Hepatocyte (in vitro differentiated cells): Measurements from ENCODE around the gene LASP1. TPM values are rescaled to one million over a fixed set of nuclear protein-coding genes. Genes with fewer than 3 reads are reported as not detected.

Source experiments
- DNase-seq: peaks from one replicate; pipeline ENCODE4 v3.0.0-alpha.2; 2016; ENCODE audit warnings: low spot score
- H2AFZ ChIP-seq: fragments of 200-600 bp; sonication (generic); 2 replicates; pipeline ENCODE4 v1.6.0; 2016; ENCODE audit warnings: antibody characterized with exemption, mild to moderate bottlenecking
- H3K27ac ChIP-seq: fragments of 200-600 bp; sonication (generic); 2 replicates; pipeline ENCODE4 v1.5.1; 2016; ENCODE audit warnings: mild to moderate bottlenecking
- H3K27me3 ChIP-seq: fragments of 200-600 bp; sonication (generic); 2 replicates; pipeline ENCODE4 v1.6.1; 2016
- H3K36me3 ChIP-seq: fragments of 200-600 bp; sonication (generic); replicated peaks from 2 replicates; pipeline ENCODE4 v1.5.1; 2016; ENCODE audit warnings: low read depth; ENCODE audit not compliant: insufficient read depth
- H3K4me1 ChIP-seq: fragments of 200-600 bp; sonication (generic); 2 replicates; pipeline ENCODE4 v1.5.1; 2016; ENCODE audit warnings: mild to moderate bottlenecking, moderate library complexity; ENCODE audit not compliant: insufficient read depth
- H3K4me2 ChIP-seq: fragments of 200-600 bp; sonication (generic); 2 replicates; pipeline ENCODE4 v1.6.0; 2016
- H3K4me3 ChIP-seq: fragments of 200-600 bp; sonication (generic); 2 replicates; pipeline ENCODE4 v1.5.1; 2016; ENCODE audit warnings: mild to moderate bottlenecking
- H3K79me2 ChIP-seq: fragments of 200-600 bp; sonication (generic); 2 replicates; pipeline ENCODE4 v1.6.0; 2017; ENCODE audit warnings: mild to moderate bottlenecking
- H3K9me2 ChIP-seq: fragments of 200-600 bp; sonication (generic); replicated peaks from 2 replicates; pipeline ENCODE4 v1.6.0; 2017; ENCODE audit warnings: mild to moderate bottlenecking; ENCODE audit not compliant: insufficient read depth
- H3K9me3 ChIP-seq: fragments of 200-600 bp; sonication (generic); 2 replicates; pipeline ENCODE4 v1.5.1; 2016; ENCODE audit warnings: low read depth, mild to moderate bottlenecking
- H4K20me1 ChIP-seq: fragments of 200-600 bp; sonication (generic); 2 replicates; pipeline ENCODE4 v1.6.0; 2016; ENCODE audit warnings: mild to moderate bottlenecking; ENCODE audit not compliant: insufficient read depth, poor library complexity, severe bottlenecking
- CTCF ChIP-seq: fragments of 200-600 bp; sonication (generic); IDR thresholded peaks from 2 replicates; pipeline ENCODE4 v1.5.1; 2016; ENCODE audit warnings: antibody characterized with exemption, mild to moderate bottlenecking; ENCODE audit not compliant: poor library complexity
- EZH2 ChIP-seq: fragments of 200-600 bp; sonication (generic); IDR thresholded peaks from 2 replicates; pipeline ENCODE4 v1.6.1; 2016; ENCODE audit warnings: antibody characterized with exemption, mild to moderate bottlenecking, borderline replicate concordance
- EZH2phosphoT487 ChIP-seq: fragments of 200-600 bp; sonication (generic); IDR thresholded peaks from one replicate; pipeline ENCODE4 v1.6.1; 2018; ENCODE audit warnings: antibody characterized with exemption, mild to moderate bottlenecking, low read depth, moderate library complexity; ENCODE audit not compliant: unreplicated experiment, severe bottlenecking
- WGBS: methylation state at CpG from one replicate; pipeline ENCODE4 v1.1.6; 2016; ENCODE audit warnings: low lambda C conversion rate; ENCODE audit errors: missing lambda C conversion rate; 5-methylcytosine and 5-hydroxymethylcytosine counted together
- polyA plus RNA-seq: library from polyadenylated mRNA; unstranded; fragments of >200 nt; fragmentation: Nextera tagmentation; extraction: Ambion mirVana; gene quantifications from 2 replicates; pipeline ENCODE4 v1.2.1, GENCODE V29; 2016
- total RNA-seq: library from RNA; depleted of rRNA; stranded (reverse); fragments of >200 nt; gene quantifications from 2 replicates; pipeline ENCODE4 v1.2.3, GENCODE V29; 2014

LASP1 gene
- total and polyA plus RNA-seq, 2 experiments from 2014 or later: 141 to 238 TPM

GRCh38 chr17:38900978-38901656, 31.3 kb downstream of the LASP1 start:
- peaks cover 77% of the 10 kb centered on the region for H4K20me1 ChIP-seq
- no peak overlapping the region for H2AFZ ChIP-seq
- peak overlapping the region; percentile 33 for H3K4me2 ChIP-seq
- no peaks in the 10 kb centered on the region for H3K9me2 ChIP-seq
- H3K36me3 ChIP-seq: no peaks in the 10 kb centered on the region
- H3K9me3 ChIP-seq: no peaks in the 10 kb centered on the region
- 38% methylated on average over 10 of the region's 10 CpGs for WGBS
- H3K4me1 ChIP-seq: peaks cover 29% of the 10 kb centered on the region
- H3K27me3 ChIP-seq: no peaks in the 10 kb centered on the region
- DNase-seq: peak; percentile 67
- no peak overlapping the region for H3K4me3 ChIP-seq
- TF ChIP-seq EZH2 (no peak), CTCF (no peak), EZH2phosphoT487 (no peak)
- peak overlapping the region; percentile 57 for H3K27ac ChIP-seq
- peaks cover 80% of the 10 kb centered on the region for H3K79me2 ChIP-seq

GRCh38 chr17:38903404-38903803, 33.5 kb downstream of the LASP1 start:
- no peak overlapping the region for H3K4me2 ChIP-seq
- 98% methylated on average over 6 of the region's 6 CpGs for WGBS
- no peaks in the 10 kb centered on the region for H3K9me3 ChIP-seq
- H3K79me2 ChIP-seq: peaks cover 83% of the 10 kb centered on the region
- peaks cover 6% of the 10 kb centered on the region for H3K4me1 ChIP-seq
- no peak overlapping the region for H2AFZ ChIP-seq
- no peak for TF ChIP-seq EZH2phosphoT487
- no peak for TF ChIP-seq EZH2
- TF ChIP-seq CTCF: no peak
- no peaks in the 10 kb centered on the region for H3K27me3 ChIP-seq
- H3K4me3 ChIP-seq: no peak overlapping the region
- H3K27ac ChIP-seq: no peak overlapping the region
- no peaks in the 10 kb centered on the region for H3K9me2 ChIP-seq
- no peaks in the 10 kb centered on the region for H3K36me3 ChIP-seq
- no peak for DNase-seq
- H4K20me1 ChIP-seq: peaks cover 79% of the 10 kb centered on the region

- peaks cover 5% of the 10 kb centered on the region for H3K4me1 ChIP-seq
- H3K4me3 ChIP-seq: no peak overlapping the region
- H2AFZ ChIP-seq: no peak overlapping the region
- no peaks in the 10 kb centered on the region for H3K27me3 ChIP-seq
- no peak for DNase-seq
- no peaks in the 10 kb centered on the region for H3K9me2 ChIP-seq
- H3K79me2 ChIP-seq: peaks cover 85% of the 10 kb centered on the region
- no peaks in the 10 kb centered on the region for H3K36me3 ChIP-seq
- H3K4me2 ChIP-seq: no peak overlapping the region
- H4K20me1 ChIP-seq: peaks cover 84% of the 10 kb centered on the region
- no peaks in the 10 kb centered on the region for H3K9me3 ChIP-seq
- WGBS: 98% methylated on average over 3 of the region's 3 CpGs
- H3K27ac ChIP-seq: no peak overlapping the region
- TF ChIP-seq EZH2 (no peak), CTCF (no peak), EZH2phosphoT487 (no peak)
These were observed 35.0 kb downstream of the LASP1 start for GRCh38 chr17:38904892-38905291.
